NT2/D1 (cell line): ENCODE data around the gene CD53.

Source experiments
- SUZ12 ChIP-seq: IDR thresholded peaks from 2 replicates; pipeline ENCODE4 v1.6.1; 2011; ENCODE audit not compliant: insufficient read length, insufficient read depth; ENCODE audit errors: extremely low read depth
- YY1 ChIP-seq: IDR thresholded peaks from 2 replicates; pipeline ENCODE4 v1.6.1; 2011; ENCODE audit not compliant: insufficient read length, insufficient read depth

- TF ChIP-seq SUZ12 (no peak), YY1 (no peak)
Measured at GRCh38 chr1:110944806-110945205, 71.9 kb downstream of the CD53 start.
